ENCODE results near the gene MAG.
"Not testable (repeated sequence)": the region's sequence is repeated elsewhere in the genome, so short reads cannot be mapped to it uniquely, and the experiment has no call there.

MAG gene

GRCh38 chr19:35281303-35281702 is 10.7 kb upstream of the MAG start:
- DNase-seq: no peak

- no peak for DNase-seq
Measured at GRCh38 chr19:35284153-35285094, 7.5 kb upstream of the MAG start.

GRCh38 chr19:35285095-35285449 is 6.9 kb upstream of the MAG start:
- no peak for DNase-seq

GRCh38 chr19:35285465-35285864 is 6.5 kb upstream of the MAG start:
- DNase-seq: not testable (repeated sequence)

GRCh38 chr19:35286101-35286500 is 5.9 kb upstream of the MAG start:
- not testable (repeated sequence) for DNase-seq

GRCh38 chr19:35287713-35288112 is 4.2 kb upstream of the MAG start:
- DNase-seq: no peak

GRCh38 chr19:35288331-35288730 is 3.6 kb upstream of the MAG start:
- DNase-seq: no peak

- DNase-seq: no peak
Measured at GRCh38 chr19:35288906-35289305, 3.1 kb upstream of the MAG start.

- no peak for DNase-seq
Measured at GRCh38 chr19:35290381-35291127, 1.4 kb upstream of the MAG start.

GRCh38 chr19:35291259-35291658 is 702 bp upstream of the MAG start:
- DNase-seq: no peak

GRCh38 chr19:35292421-35293362 is 731 bp downstream of the MAG start:
- DNase-seq: no peak

- DNase-seq: no peak
Measured at GRCh38 chr19:35293363-35293739, 1.4 kb downstream of the MAG start.

GRCh38 chr19:35293808-35294207 is 1.8 kb downstream of the MAG start:
- DNase-seq: no peak

GRCh38 chr19:35294328-35294727 is 2.4 kb downstream of the MAG start:
- DNase-seq: no peak

GRCh38 chr19:35294859-35295791 is 3.2 kb downstream of the MAG start:
- DNase-seq: no peak

GRCh38 chr19:35295792-35296462 is 4.0 kb downstream of the MAG start:
- no peak for DNase-seq

- no peak for DNase-seq
Measured at GRCh38 chr19:35296644-35297514, 4.9 kb downstream of the MAG start.

- DNase-seq: no peak
Measured at GRCh38 chr19:35297515-35297848, 5.5 kb downstream of the MAG start.

- no peak for DNase-seq
Measured at GRCh38 chr19:35297922-35298321, 6.0 kb downstream of the MAG start.

GRCh38 chr19:35298561-35298972 is 6.6 kb downstream of the MAG start:
- DNase-seq: no peak

All from fibroblast of skin of abdomen (primary cell).